ENCODE results near the gene CTR9.
A peak's percentile ranks its signal among the peaks of the same experiment; 100 is the strongest.

CTR9 gene

DNA sequence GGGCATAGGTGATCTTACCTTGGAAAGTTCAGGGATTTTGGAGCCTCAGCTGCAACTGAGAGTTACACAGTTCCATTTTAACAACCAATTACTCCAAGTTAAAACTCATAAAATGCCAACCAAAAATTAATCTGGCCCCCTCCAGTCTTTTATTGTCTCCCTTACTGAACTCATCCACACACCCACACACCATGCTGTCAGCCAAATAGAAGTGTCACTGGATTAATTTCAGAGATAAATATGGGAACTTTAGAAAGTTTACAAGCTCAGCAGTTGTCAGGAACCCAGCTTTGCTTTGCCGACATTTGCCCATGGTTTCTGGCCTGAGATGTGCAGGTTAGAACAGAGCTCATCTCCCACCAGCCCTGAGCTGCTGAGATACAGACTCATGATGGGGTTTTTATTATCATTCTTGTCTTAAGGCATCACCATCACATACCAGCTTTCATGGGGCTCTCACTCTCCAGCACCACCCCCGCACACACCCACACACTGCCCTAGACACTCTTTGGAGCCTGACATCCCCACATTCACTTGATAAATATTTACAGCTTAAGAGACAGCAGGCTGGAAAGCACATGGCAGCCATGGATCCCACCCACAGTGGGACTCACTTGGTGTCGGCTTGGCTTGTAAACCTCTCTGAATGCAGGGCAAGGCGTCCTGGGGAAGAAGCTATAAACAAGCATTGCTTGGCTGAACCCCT lies 23.7 kb upstream of the CTR9 start:
- no peak for DNase-seq (ENCODE audit: low spot score)
- H3K4me3 ChIP-seq = no peak overlapping the region
- no peak overlapping the region for H3K27ac ChIP-seq
- TF ChIP-seq, protein P1, sequence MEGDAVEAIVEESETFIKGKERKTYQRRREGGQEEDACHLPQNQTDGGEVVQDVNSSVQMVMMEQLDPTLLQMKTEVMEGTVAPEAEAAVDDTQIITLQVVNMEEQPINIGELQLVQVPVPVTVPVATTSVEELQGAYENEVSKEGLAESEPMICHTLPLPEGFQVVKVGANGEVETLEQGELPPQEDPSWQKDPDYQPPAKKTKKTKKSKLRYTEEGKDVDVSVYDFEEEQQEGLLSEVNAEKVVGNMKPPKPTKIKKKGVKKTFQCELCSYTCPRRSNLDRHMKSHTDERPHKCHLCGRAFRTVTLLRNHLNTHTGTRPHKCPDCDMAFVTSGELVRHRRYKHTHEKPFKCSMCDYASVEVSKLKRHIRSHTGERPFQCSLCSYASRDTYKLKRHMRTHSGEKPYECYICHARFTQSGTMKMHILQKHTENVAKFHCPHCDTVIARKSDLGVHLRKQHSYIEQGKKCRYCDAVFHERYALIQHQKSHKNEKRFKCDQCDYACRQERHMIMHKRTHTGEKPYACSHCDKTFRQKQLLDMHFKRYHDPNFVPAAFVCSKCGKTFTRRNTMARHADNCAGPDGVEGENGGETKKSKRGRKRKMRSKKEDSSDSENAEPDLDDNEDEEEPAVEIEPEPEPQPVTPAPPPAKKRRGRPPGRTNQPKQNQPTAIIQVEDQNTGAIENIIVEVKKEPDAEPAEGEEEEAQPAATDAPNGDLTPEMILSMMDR (IDR thresholded peaks at IDR 0.05) = no peak

DNA sequence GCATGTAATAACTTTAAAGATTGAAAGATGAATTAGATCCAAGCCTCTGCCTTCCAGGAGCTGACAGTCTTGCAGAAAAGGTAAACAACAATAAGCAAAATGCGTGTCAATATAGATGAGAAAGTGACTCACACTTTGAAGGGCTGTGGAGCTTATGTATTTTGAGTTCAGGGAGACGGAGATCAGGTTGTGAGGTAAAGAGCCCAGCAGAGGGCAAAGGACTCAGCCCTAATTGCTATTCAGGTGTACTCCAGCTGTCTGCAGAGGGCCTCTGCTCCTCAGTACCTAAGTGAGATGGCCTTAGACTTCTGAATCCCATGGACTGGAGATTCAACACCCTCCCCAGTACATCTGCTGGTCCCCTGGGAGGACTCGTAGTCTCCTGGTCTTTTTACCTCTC lies 22.9 kb upstream of the CTR9 start:
- Histone ChIP-seq H3K4me3 (no peak overlapping the region), H3K27ac (no peak overlapping the region)
- DNase-seq (ENCODE audit: low spot score) = no peak
- TF ChIP-seq, protein P1 (IDR thresholded peaks at IDR 0.05) = no peak

DNA sequence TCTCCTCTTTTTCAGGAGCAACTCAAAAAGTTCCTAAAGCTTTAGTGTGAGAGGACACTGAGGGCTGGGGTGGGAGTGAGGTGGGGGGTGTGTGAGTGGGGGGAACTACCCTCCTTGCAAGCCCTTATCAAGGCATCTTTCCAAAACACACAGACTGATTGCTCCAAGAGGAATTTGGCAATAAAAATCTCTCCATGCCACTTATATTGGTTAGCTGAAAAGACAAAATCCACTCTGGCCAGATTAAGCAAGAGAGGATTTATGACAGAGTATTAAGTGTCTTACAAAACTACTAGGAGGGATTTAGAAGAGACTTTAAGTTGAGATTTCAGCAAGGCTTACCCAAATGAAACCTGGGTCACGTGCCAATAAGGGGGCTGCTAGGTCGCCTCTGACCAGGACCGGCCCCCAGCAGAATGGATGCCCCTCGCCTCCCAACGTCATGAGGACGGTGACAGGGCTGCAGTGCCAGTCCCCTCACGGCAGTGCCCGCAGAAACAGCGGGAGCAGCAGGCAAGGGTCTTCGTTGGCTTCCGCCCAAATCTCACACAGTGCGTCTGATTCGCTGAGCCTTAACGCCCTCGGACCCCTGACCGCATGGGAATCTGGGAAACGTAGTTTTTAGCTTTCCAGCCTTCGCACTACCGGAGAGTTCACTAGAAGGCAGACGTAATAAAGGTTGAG lies 22.1 kb upstream of the CTR9 start:
- H3K27ac ChIP-seq = no peak overlapping the region
- TF ChIP-seq, protein P1 (IDR thresholded peaks at IDR 0.05) = no peak
- no peak overlapping the region for H3K4me3 ChIP-seq
- peak; percentile 66 for DNase-seq (ENCODE audit: low spot score)

DNA sequence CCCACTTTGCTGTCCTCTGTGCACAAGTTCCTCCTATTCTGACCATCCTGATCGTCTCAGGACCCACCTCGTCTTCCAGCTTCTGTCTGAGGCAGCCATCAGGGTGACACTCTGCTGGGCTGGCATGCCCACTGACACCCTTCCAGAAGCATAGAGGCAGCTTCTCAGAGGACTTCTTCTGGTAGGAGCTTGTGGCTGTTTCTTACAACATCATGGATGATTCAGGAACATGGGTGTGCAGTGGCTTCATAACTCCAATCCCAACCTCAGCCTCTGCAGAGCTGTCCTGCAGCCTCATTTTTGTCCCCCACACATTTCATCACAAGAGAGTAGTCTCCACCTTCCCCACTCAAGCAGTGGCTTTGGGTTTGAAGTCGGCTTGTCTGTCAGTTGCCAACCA lies 20.9 kb upstream of the CTR9 start:
- TF ChIP-seq, protein P1 (IDR thresholded peaks at IDR 0.05) = no peak
- H3K4me3 ChIP-seq = no peak overlapping the region
- H3K27ac ChIP-seq = no peak overlapping the region
- peak; percentile 64 for DNase-seq (ENCODE audit: low spot score)

DNA sequence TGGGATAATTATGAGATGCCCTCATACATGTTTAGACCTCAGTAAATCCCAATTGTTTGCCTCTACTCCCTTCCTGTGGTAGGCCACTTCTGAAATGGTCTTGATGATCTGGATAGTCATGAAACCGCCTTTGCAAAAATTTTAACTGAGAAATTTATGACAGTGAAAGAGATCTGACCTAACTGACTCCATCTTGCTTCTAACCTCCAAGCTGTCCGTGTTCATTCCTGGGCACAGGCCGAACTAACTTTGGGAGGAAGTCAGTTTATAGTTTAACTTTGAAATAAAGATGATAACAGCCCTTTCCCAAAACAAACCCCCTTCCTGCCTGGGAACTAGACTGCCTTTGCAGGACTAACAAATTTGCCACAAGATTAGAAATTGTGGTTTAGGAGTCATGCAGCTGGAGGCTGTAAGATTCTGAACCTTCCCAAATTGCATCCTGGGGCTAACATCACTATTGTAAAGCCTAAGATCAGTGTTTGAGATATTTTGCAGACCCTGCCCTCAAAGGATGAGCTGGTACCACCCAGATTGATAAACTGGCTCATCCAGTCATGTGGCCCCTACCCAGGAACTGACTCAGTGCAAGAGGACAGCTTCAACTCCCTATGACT lies 19.9 kb upstream of the CTR9 start:
- H3K4me3 ChIP-seq = no peak overlapping the region
- no peak for DNase-seq (ENCODE audit: low spot score)
- no peak overlapping the region for H3K27ac ChIP-seq
- TF ChIP-seq, protein P1 (IDR thresholded peaks at IDR 0.05) = no peak

DNA sequence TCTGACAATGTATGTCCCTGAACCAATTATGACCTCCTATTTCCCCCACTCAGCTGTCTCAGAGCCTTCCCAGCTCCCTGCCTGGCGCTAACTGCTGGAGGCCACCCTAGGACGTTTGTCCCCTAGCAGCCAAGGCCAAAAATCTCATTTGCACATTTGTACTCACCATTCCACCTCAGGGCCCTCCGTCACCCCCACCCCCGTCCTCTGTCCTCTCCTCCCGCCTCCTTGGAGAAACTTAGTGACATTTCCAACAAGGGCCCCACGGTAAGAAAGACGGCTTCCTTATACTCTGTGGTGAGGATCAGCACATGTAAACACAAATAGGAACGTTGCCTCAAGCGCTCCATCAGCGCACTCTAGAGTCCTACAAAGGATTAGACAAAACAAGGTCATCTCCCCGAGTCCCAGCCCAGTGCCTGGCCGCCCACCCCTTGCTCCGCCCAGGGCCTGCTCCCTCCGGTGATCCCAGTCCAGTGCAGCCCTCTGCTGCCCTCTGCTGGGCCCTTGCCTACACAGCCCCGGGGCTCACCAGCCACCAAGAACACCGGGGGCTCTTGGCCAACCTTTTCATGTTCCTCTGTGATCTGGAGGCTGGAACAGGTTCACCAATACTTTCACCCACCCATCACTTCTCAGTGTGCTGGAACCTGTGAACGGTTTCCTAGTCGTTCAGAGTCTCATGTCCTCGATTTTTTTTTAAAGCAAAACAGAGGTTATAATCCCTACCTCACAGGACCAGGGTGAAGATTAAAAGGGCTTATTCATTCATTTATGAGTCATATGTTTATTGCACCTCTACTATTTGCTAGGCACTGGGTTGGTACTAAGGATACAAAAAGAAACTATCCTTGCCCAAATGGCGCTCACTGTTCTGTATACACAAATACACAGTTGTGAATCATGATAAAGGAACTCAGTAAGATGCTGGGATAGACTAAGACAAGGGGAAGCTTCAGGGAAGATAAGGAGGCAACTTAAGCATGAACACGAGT lies 15.3 kb upstream of the CTR9 start:
- peak; percentile 97 for DNase-seq (ENCODE audit: low spot score)
- Histone ChIP-seq H3K27ac (peak overlapping the region; percentile 22 to 70), H3K4me3 (peak overlapping the region; percentile 55)
- TF ChIP-seq, protein P1 (IDR thresholded peaks at IDR 0.05) = peak; percentile 99
